ENCODE results near the gene LST1.

The LST1 gene

DNA sequence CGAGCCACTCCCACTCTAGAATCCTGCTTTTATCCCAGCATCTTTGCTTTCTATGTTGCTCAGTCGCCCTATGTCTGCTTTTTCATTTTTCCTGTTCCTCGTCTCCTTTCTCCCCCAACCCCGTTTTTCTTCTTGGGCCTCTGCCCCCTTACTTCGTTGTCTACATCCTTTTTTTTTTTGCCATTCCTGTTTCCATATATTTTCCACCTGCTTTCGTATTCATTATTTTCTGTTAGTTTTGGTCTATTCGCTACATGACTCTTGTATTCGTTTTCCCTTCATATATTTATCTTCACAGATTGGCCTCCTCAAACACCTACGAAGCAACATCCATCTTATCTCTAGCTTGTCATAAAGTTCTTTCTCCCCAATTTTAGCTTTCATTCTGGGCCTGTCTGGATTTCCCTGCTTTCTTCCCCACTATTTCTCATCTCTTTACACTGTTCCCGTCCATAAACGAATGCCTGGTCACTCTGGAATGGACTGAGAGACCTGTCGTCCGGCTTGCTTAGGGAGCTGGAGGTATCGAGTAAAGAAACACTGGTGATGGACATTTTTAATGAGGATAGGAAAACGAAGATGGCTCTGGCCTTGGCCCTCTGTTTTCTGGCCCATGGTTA is 35.4 kb downstream of the LST1 start:
- DNase-seq: no peak

DNA sequence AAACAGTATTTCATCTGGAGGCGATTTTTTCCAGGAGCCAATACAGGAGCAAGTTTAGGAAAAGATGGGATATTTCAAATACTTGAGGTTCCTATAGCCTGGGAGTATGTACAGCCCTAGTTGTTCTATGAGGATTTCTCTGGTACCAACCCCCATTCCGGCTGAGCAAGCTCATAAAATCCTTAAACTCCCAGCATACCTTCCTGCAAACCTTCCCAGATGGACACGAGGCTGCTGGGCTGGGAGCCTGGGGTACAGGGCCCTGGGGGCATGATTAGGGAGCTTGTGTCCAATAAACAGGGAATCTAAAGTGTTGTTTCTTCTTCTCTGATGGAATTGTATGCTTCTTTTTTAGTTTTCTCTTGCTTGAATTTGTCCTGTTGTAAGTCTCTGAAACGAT is 35.9 kb downstream of the LST1 start:
- no peak for DNase-seq

DNA sequence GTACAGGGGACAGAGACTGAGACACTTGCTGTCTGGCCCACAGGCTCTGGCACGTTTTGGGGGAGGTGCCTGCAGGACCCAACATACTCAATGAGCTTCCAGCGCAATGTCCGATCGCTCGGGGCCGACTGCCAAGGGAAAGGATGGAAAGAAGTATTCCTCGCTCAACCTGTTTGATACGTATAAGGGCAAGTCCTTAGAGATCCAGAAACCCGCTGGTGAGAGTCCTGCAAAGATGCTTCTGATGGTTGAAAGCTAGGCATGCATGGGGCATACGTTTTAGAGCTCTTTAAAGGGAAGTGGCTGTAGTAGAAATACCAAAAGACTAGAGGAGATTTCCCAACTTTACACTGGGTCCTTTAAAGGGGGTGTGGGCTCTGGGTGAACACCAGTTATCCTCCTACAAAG is 36.6 kb downstream of the LST1 start:
- no peak for DNase-seq

DNA sequence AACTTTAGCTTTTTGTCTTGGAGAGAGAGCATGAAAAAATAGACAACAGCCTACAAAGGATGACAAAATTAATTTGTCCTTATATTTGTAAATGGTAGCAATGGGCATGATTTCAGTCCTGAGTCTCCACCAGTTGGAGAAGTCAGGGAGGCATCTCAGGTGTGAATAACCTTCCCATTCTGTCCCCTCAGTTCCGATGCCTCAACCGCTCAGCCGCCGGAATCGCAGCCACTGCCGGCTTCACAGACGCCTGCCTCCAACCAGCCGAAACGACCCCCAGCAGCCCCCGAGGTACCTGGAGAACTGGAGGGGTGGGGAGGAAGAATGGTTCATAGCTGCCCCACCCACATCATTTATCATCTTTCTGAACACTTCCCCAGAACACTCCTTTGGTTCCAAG is 38.0 kb downstream of the LST1 start:
- DNase-seq: no peak

DNA sequence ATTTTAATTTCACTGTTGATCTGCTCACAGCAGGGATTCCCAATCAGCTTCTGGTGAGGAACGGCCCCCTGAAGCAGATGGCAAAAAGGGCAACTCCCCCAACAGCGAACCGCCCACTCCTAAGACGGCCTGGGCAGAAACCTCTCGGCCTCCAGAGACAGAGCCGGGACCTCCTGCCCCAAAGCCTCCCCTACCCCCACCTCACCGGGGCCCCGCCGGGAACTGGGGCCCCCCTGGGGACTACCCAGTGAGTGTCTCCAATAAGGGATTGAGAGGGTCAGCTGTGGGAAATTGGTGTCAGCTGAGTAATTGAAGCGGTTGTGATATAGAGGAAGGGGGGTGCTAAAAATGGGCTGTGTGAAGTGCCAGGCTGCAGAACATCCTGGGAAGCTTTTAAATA is 40.9 kb downstream of the LST1 start:
- no peak for DNase-seq

DNA sequence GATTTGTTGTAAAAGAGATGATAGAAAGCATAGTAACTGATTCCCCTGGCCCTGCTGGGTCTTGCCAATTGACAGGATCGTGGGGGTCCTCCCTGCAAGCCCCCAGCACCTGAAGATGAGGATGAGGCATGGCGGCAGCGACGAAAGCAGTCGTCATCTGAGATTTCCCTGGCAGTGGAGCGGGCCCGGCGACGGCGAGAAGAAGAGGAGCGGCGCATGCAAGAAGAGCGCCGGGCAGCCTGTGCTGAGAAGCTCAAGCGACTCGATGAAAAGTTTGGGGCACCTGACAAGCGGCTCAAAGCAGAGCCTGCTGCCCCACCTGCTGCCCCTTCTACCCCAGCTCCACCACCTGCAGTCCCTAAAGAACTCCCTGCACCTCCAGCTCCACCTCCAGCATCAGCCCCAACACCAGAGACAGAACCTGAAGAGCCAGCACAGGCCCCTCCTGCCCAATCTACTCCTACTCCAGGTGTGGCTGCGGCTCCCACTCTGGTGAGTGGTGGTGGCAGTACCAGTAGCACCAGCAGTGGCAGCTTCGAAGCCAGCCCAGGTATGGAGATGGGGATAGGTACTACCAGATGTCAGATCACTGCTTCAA is 41.7 kb downstream of the LST1 start:
- no peak for DNase-seq

DNA sequence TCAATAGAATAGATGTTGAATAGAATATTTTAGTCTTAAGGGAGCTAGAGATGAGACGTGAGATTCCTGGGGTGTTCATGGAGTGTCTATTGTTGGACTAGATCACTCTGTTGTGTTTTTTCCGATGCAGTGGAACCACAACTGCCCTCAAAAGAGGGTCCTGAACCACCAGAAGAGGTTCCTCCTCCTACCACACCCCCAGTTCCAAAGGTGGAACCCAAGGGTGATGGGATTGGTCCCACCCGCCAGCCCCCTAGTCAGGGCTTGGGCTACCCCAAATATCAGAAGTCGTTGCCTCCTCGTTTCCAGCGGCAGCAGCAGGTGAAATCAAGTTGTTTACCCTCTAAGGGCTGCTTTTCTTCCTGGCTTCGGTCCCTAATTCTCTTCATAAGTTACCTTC is 42.9 kb downstream of the LST1 start:
- DNase-seq: no peak

DNA sequence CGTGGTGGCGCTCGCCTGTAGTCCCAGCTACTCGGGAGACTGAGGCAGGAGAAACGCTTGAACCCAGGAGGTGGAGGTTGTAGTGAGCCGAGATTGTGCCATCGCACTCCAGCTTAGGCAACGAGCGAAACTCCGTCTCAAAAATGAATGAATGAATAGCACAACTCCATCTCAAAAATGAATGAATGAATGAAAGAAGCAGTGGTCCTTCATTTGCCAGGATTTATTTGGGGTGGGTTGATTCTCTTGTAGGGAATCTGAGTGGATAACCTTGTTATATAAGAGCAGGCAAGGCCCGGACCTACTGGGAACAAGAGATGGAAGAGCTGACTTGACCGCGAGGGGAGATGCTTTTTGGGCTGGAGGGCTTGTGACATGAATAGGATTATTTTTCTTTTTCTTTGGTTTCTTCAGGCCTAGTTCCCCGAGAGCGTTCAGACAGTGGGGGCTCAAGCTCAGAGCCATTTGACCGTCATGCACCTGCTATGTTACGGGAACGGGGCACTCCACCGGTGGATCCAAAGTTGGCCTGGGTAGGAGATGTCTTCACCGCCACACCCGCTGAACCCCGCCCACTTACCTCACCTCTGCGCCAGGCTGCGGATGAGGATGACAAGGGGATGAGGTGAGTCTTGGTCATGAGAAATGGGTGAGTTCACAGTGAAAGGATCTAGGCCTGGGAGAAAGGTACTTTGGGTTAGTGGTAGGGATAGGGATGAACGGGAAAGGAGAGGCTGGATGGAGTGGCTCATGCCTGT is 44.3 kb downstream of the LST1 start:
- no peak for DNase-seq

DNA sequence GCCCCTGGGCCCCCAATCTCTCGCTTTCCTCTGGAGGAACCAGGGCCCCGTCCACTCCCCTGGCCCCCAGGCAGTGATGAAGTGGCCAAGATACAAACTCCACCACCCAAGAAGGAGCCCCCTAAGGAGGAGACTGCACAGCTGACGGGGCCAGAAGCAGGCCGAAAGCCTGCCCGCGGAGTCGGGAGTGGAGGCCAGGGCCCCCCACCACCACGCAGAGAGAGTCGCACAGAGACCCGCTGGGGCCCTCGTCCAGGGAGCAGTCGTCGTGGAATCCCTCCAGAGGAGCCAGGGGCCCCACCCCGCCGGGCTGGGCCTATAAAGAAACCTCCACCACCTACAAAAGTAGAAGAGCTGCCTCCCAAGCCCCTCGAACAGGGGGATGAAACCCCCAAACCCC is 45.1 kb downstream of the LST1 start:
- no peak for DNase-seq

DNA sequence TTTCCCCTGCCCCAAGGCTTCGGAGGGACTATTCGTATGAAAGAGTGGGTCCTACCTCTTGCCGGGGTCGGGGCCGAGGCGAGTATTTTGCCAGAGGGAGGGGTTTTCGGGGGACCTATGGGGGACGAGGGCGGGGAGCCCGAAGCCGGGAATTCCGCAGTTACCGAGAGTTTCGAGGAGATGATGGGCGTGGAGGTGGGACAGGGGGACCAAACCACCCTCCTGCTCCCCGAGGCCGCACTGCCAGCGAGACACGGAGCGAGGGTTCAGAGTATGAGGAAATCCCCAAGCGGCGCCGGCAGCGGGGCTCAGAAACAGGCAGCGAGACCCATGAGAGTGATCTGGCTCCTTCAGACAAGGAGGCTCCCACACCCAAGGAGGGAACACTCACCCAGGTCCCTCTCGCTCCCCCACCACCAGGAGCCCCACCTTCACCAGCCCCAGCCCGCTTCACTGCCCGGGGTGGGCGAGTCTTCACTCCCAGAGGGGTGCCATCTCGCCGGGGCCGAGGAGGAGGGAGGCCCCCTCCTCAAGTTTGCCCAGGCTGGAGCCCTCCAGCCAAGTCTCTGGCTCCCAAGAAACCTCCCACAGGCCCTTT is 45.7 kb downstream of the LST1 start:
- no peak for DNase-seq

DNA sequence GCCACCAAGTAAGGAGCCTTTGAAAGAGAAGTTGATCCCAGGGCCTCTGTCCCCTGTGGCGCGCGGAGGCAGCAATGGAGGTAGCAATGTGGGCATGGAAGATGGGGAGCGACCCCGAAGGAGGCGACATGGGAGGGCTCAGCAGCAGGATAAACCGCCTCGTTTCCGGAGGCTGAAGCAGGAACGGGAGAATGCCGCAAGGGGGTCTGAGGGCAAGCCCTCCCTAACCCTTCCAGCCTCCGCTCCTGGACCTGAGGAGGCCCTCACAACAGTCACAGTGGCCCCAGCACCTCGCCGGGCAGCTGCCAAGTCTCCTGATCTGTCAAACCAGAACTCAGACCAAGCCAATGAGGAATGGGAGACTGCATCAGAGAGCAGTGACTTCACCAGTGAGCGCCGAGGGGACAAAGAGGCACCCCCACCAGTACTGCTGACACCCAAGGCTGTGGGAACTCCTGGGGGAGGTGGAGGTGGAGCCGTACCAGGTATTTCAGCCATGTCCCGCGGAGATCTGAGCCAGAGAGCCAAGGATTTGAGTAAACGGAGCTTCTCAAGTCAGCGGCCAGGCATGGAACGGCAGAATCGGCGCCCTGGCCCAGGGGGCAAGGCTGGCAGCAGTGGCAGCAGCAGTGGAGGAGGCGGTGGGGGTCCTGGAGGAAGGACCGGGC is 46.3 kb downstream of the LST1 start:
- DNase-seq: no peak

DNA sequence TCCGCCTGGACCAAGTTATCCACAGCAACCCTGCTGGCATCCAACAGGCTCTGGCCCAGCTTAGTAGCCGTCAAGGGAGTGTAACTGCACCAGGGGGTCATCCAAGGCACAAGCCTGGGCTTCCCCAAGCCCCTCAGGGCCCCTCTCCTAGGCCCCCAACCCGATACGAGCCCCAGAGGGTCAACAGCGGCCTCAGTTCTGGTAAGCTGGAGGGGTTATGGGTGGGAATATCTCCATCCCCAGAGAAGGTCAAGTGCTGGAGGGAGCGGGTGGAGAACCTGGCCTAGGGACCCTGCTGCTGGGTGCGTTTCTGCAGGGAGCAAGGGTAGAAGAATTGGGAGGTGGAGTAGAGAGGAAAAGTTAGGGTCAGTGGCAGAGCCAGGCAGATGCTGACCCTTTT is 47.4 kb downstream of the LST1 start:
- DNase-seq: no peak

DNA sequence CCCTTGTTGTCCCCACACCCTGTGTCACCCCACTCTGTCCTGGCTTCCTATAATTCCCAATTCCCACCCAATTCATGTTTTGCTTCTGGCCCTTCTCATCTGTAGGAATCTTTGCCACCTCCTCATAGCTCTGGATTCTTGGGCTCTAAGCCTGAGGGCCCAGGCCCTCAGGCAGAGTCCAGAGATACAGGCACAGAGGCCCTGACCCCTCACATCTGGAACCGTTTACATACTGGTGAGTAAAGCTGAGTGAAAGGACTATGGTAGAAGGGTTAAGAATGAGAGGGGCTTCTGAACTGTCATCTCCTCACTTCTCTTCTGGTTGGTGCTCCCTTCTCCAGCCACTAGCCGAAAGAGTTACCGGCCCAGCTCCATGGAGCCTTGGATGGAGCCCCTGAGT is 48.1 kb downstream of the LST1 start:
- DNase-seq: no peak

DNA sequence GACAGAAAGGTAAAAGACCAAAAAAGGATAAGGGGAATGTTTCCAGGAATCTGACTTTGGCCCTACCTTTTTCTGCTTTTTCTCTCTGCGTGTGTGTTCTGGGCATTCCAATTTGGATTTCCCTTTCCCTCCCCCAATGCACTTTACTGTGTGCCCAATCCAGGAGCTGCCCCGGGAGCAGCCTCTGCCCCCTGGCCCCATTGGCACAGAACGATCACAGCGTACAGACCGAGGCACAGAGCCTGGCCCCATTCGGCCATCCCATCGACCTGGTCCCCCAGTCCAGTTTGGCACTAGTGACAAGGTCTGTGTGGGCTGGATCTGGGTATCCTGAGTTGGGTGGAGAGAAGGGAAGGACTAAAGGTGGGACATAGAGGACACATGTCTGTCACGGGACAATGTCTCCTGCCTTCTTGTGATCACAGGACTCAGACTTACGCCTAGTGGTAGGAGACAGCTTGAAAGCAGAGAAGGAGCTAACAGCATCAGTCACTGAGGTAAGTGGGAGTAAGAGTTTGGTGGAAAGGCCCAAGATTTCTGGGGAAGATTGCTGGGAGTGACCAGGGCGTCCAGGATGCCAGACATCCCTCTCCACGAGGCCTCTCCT is 49.0 kb downstream of the LST1 start:
- no peak for DNase-seq

DNA sequence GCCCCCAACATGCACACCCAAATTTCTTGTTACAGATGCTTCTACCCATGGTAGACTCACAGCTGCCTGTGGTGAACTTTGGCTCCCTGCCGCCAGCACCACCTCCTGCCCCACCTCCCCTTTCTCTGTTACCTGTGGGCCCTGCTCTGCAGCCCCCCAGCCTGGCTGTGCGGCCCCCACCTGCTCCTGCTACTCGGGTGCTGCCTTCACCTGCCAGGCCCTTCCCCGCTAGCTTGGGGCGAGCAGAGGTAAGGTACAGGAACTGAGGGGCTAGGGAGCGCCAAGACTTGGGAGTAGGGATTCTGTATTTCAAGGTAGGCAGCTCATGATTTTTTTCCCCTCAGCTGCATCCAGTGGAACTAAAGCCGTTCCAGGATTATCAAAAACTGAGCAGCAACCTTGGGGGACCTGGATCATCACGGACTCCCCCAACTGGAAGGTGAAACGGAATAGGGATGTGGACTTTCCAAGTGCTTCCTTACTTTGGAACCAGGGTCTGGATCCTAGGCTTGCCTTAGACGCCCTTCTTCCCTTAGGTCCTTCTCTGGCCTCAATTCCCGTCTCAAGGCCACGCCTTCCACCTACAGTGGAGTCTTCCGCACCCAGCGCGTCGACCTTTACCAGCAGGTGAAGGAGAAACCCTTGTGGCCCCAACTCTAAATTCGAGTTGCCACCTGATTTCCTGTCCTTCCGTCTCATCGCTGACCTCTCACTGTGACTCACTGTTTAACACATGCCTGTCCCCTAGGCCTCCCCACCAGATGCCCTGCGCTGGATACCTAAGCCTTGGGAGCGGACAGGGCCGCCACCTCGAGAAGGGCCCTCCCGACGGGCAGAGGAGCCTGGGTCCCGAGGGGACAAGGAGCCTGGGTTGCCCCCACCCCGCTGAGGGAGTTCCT is 50.9 kb downstream of the LST1 start:
- no peak for DNase-seq
